Measurements from ENCODE around the gene GNG10. TPM values are rescaled to one million over a fixed set of nuclear protein-coding genes. Genes with fewer than 3 reads are reported as not detected.

GNG10 gene
- total RNA-seq, 1 donor: 108 TPM

DNA sequence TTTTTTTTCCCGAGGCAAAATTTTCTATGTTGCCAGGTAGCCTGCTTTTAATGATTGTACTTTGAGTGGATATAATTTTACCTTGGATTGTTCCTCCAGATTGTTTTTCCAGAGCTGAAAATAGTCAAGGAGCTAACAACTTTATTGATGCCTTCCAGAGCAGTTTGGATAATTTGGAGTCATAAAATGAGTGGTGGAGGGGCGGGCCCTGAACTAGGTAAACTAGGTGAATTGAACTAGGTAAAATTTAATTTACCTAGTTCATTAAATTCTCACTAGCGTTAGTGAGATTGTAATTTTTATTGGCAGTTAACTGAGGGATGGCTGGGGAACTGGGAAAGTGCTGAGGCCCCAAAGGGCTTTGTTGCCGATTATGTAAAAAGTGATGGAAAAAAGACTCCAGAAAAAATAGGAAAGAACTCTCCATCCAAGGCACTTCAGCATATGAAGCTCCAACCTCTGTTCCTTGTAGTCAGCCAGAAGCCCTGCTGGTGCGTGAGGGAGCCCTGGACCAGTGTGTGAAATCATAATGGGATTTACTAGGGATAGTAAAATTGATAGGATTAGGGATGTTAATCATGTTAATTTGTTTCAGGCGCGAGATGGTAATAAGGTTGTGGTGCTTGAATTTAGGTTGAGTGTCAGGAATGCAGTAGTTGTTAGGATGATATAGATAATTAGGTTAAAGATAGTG is 28.6 kb upstream of the GNG10 start:
- H3K4me3 ChIP-seq (ENCODE audit: low read depth, low read length): peak overlapping the region; percentile 93
- TF ChIP-seq, protein P1, sequence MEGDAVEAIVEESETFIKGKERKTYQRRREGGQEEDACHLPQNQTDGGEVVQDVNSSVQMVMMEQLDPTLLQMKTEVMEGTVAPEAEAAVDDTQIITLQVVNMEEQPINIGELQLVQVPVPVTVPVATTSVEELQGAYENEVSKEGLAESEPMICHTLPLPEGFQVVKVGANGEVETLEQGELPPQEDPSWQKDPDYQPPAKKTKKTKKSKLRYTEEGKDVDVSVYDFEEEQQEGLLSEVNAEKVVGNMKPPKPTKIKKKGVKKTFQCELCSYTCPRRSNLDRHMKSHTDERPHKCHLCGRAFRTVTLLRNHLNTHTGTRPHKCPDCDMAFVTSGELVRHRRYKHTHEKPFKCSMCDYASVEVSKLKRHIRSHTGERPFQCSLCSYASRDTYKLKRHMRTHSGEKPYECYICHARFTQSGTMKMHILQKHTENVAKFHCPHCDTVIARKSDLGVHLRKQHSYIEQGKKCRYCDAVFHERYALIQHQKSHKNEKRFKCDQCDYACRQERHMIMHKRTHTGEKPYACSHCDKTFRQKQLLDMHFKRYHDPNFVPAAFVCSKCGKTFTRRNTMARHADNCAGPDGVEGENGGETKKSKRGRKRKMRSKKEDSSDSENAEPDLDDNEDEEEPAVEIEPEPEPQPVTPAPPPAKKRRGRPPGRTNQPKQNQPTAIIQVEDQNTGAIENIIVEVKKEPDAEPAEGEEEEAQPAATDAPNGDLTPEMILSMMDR (IDR thresholded peaks at IDR 0.05; ENCODE audit: insufficient read depth, low read depth, low read length): no peak
- peak; percentile 11 for DNase-seq (ENCODE audit: low read depth)

- no peak overlapping the region for H3K4me3 ChIP-seq (ENCODE audit: low read depth, low read length)
- DNase-seq (ENCODE audit: low read depth): peak; percentile 8
These were observed 28.0 kb upstream of the GNG10 start for GRCh38 chr9:111633389-111633736.

DNA sequence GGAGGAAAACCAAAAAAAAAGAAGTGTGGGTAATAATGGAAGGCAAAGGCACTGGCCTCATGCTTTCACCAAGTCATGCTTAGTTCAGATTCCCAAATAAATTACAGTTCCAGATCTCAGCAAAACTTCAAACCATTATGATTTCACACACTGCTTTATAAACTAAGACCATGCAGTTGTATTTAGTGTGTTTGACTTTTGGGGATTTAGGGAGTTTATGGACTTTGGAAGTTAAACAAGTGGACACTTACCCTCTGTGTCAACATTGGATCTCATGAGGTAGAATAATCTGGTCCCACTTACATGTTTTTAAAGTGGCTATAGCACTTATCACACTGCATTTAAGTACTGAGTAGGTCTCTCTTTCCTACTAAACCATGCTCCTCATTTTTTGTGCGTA is 26.5 kb upstream of the GNG10 start:
- peak; percentile 11 for DNase-seq (ENCODE audit: low read depth)
- TF ChIP-seq, protein P1 (IDR thresholded peaks at IDR 0.05; ENCODE audit: insufficient read depth, low read depth, low read length): no peak
- no peak overlapping the region for H3K4me3 ChIP-seq (ENCODE audit: low read depth, low read length)

More at GRCh38 chr9:111633389-111633736, 28.0 kb upstream of the GNG10 start:
- TF ChIP-seq, protein P1 (IDR thresholded peaks at IDR 0.05; ENCODE audit: insufficient read depth, low read depth, low read length): no peak

DNA sequence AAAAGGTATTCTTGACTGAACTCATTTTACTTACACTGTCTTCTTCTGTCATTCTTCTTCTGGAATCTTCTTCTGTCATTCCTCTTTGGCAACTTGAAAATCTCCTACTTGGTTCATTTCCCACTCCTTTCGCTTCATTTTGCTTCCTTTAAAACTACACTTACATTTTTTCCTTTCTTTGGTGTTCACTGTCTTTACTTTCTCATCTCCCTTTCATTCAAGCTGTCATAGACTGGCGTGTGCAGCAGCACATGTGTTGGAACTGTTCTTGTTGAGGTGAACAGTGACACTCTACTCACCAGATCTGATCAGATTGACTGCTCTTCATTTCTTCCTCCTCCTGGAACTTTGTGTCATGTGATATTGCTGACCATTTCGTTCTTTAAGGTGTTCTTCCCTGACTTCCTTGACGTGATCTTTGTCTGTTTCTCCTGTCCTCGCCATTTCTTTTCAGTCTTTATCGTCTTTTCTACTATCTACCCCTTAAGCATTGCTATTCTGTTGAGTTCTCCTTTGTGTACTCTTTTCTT is 23.9 kb upstream of the GNG10 start:
- DNase-seq (ENCODE audit: low read depth): no peak
- H3K4me3 ChIP-seq (ENCODE audit: low read depth, low read length): no peak overlapping the region
- TF ChIP-seq, protein P1 (IDR thresholded peaks at IDR 0.05; ENCODE audit: insufficient read depth, low read depth, low read length): no peak

- DNase-seq (ENCODE audit: low read depth): no peak
- no peak overlapping the region for H3K4me3 ChIP-seq (ENCODE audit: low read depth, low read length)
- TF ChIP-seq, protein P1 (IDR thresholded peaks at IDR 0.05; ENCODE audit: insufficient read depth, low read depth, low read length): no peak
These were observed 17.1 kb upstream of the GNG10 start for GRCh38 chr9:111644195-111644772.

DNA sequence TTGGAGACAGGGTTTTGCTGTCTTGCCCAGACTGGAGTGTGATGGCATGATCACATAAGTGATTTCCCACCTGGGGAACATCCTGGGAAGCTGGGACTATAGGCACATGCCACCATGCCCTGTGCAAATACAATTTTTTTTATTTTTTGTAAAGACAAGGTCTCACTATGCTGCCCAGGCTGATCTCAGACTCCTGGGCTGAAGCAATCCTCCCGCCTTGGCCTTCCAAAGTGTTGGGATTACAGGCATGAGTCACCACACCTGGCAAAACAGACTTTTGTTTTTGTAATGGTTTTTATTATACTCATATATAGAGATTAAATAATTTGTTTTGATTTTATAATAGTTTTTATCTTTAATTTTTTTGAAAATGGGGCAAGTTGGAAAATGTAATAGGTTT is 15.6 kb upstream of the GNG10 start:
- H3K4me3 ChIP-seq (ENCODE audit: low read depth, low read length): no peak overlapping the region
- TF ChIP-seq, protein P1 (IDR thresholded peaks at IDR 0.05; ENCODE audit: insufficient read depth, low read depth, low read length): no peak
- DNase-seq (ENCODE audit: low read depth): peak; percentile 8
